H9 (cell line): ENCODE measurements around the gene ENO3. TPM values are rescaled to one million over a fixed set of nuclear protein-coding genes. Genes with fewer than 3 reads are reported as not detected.
A peak's percentile ranks its signal among the peaks of the same experiment; 100 is the strongest.

ENCODE experiments used
- DNase-seq: peaks from one replicate; pipeline ENCODE4 v3.0.0-alpha.2; 2017
- H2AFZ ChIP-seq: one replicate; pipeline ENCODE4 v1.6.1; 2013; ENCODE audit warnings: mild to moderate bottlenecking, low read length, control low read depth, moderate library complexity
- H2AK5ac ChIP-seq: 2 replicates; pipeline ENCODE4 v1.6.1; 2013; ENCODE audit warnings: low read length, control low read depth, mixed read lengths; ENCODE audit not compliant: insufficient read length
- H2BK120ac ChIP-seq: one replicate; pipeline ENCODE4 v1.6.1; 2013; ENCODE audit warnings: low read depth, mild to moderate bottlenecking, low read length, control low read depth, inconsistent platforms; ENCODE audit not compliant: poor library complexity, severe bottlenecking
- H2BK12ac ChIP-seq: 2 replicates; pipeline ENCODE4 v1.6.1; 2013; ENCODE audit warnings: low read length, control low read depth, mixed read lengths, low read depth; ENCODE audit not compliant: insufficient read length
- H2BK15ac ChIP-seq: 2 replicates; pipeline ENCODE4 v1.6.1; 2013; ENCODE audit warnings: low read depth, low read length, control low read depth
- H2BK20ac ChIP-seq: one replicate; pipeline ENCODE4 v1.6.1; 2013; ENCODE audit warnings: low read depth, mild to moderate bottlenecking, low read length, control low read depth, inconsistent platforms; ENCODE audit not compliant: poor library complexity, severe bottlenecking
- H2BK5ac ChIP-seq: 2 replicates; pipeline ENCODE4 v1.6.1; 2013; ENCODE audit warnings: low read length, control low read depth, mixed read lengths; ENCODE audit not compliant: insufficient read length
- H3K14ac ChIP-seq: 2 replicates; pipeline ENCODE4 v1.6.1; 2013; ENCODE audit warnings: low read length, control low read depth; ENCODE audit not compliant: insufficient read depth
- H3K18ac ChIP-seq: 2 replicates; pipeline ENCODE4 v1.6.1; 2013; ENCODE audit warnings: low read depth, mild to moderate bottlenecking, mixed read lengths, low read length, control low read depth; ENCODE audit not compliant: insufficient read length
- H3K23ac ChIP-seq: 2 replicates; pipeline ENCODE4 v1.6.1; 2013; ENCODE audit warnings: low read length, control low read depth, mixed read lengths, low read depth; ENCODE audit not compliant: insufficient read length
- H3K23me2 ChIP-seq: 2 replicates; pipeline ENCODE4 v1.6.1; 2013; ENCODE audit warnings: low read depth, mild to moderate bottlenecking, mixed read lengths, low read length, control low read depth; ENCODE audit not compliant: insufficient read length, poor library complexity, severe bottlenecking
- H3K27ac ChIP-seq: 2 replicates; pipeline ENCODE4 v1.5.1; 2013; ENCODE audit warnings: low read length, control low read depth, mixed read lengths, low read depth; ENCODE audit not compliant: insufficient read length
- H3K27me3 ChIP-seq: 2 replicates; pipeline ENCODE4 v1.6.1; 2013; ENCODE audit warnings: low read length, control low read depth, inconsistent platforms; ENCODE audit not compliant: insufficient read depth
- H3K4ac ChIP-seq: 2 replicates; pipeline ENCODE4 v1.6.1; 2013; ENCODE audit warnings: low read depth, mild to moderate bottlenecking, control low read depth, inconsistent platforms, low read length, moderate library complexity
- H3K4me1 ChIP-seq: 2 replicates; pipeline ENCODE4 v1.6.1; 2013; ENCODE audit warnings: low read length, control low read depth, inconsistent platforms; ENCODE audit not compliant: insufficient read depth
- H3K4me2 ChIP-seq: 2 replicates; pipeline ENCODE4 v1.6.1; 2013; ENCODE audit warnings: low read length, control low read depth, mixed read lengths; ENCODE audit not compliant: insufficient read length, insufficient read depth
- H3K56ac ChIP-seq: 2 replicates; pipeline ENCODE4 v1.6.1; 2013; ENCODE audit warnings: low read depth, mild to moderate bottlenecking, mixed read lengths, low read length, control low read depth; ENCODE audit not compliant: insufficient read length
- H3K79me1 ChIP-seq: 2 replicates; pipeline ENCODE4 v1.6.1; 2013; ENCODE audit warnings: low read depth, mild to moderate bottlenecking, moderate library complexity, low read length, control low read depth, inconsistent platforms; ENCODE audit not compliant: insufficient read depth, poor library complexity, severe bottlenecking
- H3K79me2 ChIP-seq: 2 replicates; pipeline ENCODE4 v1.6.1; 2013; ENCODE audit warnings: low read length, control low read depth, inconsistent platforms; ENCODE audit not compliant: insufficient read depth
- H3K9ac ChIP-seq: 2 replicates; pipeline ENCODE4 v1.6.1; 2013; ENCODE audit warnings: low read length, control low read depth, mixed read lengths; ENCODE audit not compliant: insufficient read length; ENCODE audit errors: extremely low read depth
- H3K9me3 ChIP-seq: one replicate; pipeline ENCODE4 v1.6.1; 2013; ENCODE audit warnings: low read depth, low read length, inconsistent platforms; ENCODE audit not compliant: control insufficient read depth
- H3T11ph ChIP-seq: one replicate; pipeline ENCODE4 v1.6.1; 2013; ENCODE audit warnings: mild to moderate bottlenecking, low read length, control low read depth, inconsistent platforms
- H4K20me1 ChIP-seq: one replicate; pipeline ENCODE4 v1.6.1; 2013; ENCODE audit not compliant: control insufficient read depth, insufficient read length, insufficient read depth
- H4K5ac ChIP-seq: 2 replicates; pipeline ENCODE4 v1.6.1; 2013; ENCODE audit warnings: low read depth, mild to moderate bottlenecking, mixed read lengths, low read length, control low read depth; ENCODE audit not compliant: insufficient read length
- H4K8ac ChIP-seq: replicated peaks from 2 replicates; pipeline ENCODE4 v1.6.1; 2013; ENCODE audit warnings: low read length, control low read depth, mixed read lengths, low read depth; ENCODE audit not compliant: insufficient read length
- H4K91ac ChIP-seq: 2 replicates; pipeline ENCODE4 v1.6.1; 2013; ENCODE audit warnings: low read depth, mild to moderate bottlenecking, moderate library complexity, mixed read lengths, low read length, control low read depth; ENCODE audit not compliant: insufficient read length
- H3K27ac Mint-ChIP-seq, 3 experiments: 2 replicates in 2 of 3; 3 replicates in 1 of 3; pipeline ENCODE4 v1.8.0; 2020 to 2021; ENCODE audit warnings: mixed read lengths in 3 of 3, mild to moderate bottlenecking in 1 of 3, moderate library complexity in 1 of 3
- H3K27me3 Mint-ChIP-seq: 2 replicates; pipeline ENCODE4 v1.8.0; 2021; ENCODE audit warnings: low read depth, mild to moderate bottlenecking, moderate library complexity, mixed read lengths
- H3K36me3 Mint-ChIP-seq, 3 experiments: 2 replicates in 2 of 3; 3 replicates in 1 of 3; pipeline ENCODE4 v1.8.0; 2020 to 2021; ENCODE audit warnings: low read depth in 3 of 3, mixed read lengths in 3 of 3; ENCODE audit not compliant: insufficient read depth in 1 of 3
- H3K4me1 Mint-ChIP-seq, 2 experiments: 2 replicates each; pipeline ENCODE4 v1.8.0; 2020; ENCODE audit warnings: mixed read lengths in 2 of 2
- H3K4me3 Mint-ChIP-seq, 2 experiments: 2 replicates in 1 of 2; 3 replicates in 1 of 2; pipeline ENCODE4 v1.8.0; 2020 to 2021; ENCODE audit warnings: mild to moderate bottlenecking in 2 of 2, mixed read lengths in 2 of 2, moderate library complexity in 1 of 2
- H3K9me3 Mint-ChIP-seq, 2 experiments: 2 replicates in 1 of 2; 3 replicates in 1 of 2; pipeline ENCODE4 v1.8.0; 2020; ENCODE audit warnings: mild to moderate bottlenecking in 2 of 2, mixed read lengths in 2 of 2, moderate library complexity in 1 of 2
- WGBS: extraction: QIAGEN DNeasy Blood & Tissue Kit; methylation state at CpG from one replicate; pipeline ENCODE4 v1.1.7; 2013; ENCODE audit warnings: missing lambda C conversion rate, low lambda C conversion rate, mixed read lengths; ENCODE audit not compliant: insufficient read length; ENCODE audit errors: extremely low coverage; 5-methylcytosine and 5-hydroxymethylcytosine counted together
- total RNA-seq: library from RNA; stranded (reverse); gene quantifications from 2 replicates; pipeline ENCODE4 v1.2.1, GENCODE V29; 2021
- TF ChIP-seq, protein P1 (sequence below): fragments of 200-600 bp; sonication (generic); conservative IDR thresholded peaks from 3 replicates; pipeline ENCODE4 v1.8.0; 2021; ENCODE audit warnings: antibody characterized with exemption, mild to moderate bottlenecking

The ENO3 gene
- total RNA-seq, 1 experiment from 2014 or later, result 25.4 TPM

DNA sequence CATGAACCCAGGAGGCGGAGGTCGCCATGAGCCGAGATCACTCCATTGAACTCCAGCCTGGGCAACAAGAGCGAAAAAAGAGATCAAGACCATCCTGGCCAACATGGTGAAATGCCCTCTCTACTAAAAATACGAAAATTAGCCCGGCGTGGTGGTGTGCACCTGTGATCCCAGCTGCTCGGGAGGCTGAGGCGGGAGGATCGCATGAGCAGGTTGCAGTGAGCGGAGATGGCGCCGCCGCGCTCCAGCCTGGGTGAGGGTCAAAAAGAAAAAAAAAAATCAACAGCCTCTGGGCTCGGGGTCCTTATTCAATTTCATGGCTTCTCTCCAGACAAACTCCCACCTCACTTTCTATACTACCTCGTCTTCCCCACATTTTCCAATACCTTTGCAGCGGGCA lies 22.0 kb upstream of the ENO3 start:
- H2BK120ac ChIP-seq, result no peak overlapping the region
- H2BK15ac ChIP-seq, result no peak overlapping the region
- H4K20me1 ChIP-seq, result no peaks in the 10 kb centered on the region
- H3K27ac Mint-ChIP-seq, result peak overlapping the region in 1 of 3 experiments; percentile 91; a peak in 1 of 7 replicates
- H3K4me1 Mint-ChIP-seq, result peaks cover 13 to 15% of the 10 kb centered on the region in 2 experiments
- no peak overlapping the region for H4K5ac ChIP-seq
- H3K14ac ChIP-seq, result no peak overlapping the region
- H3K27me3 ChIP-seq, result no peaks in the 10 kb centered on the region
- H3K4me1 ChIP-seq, result no peaks in the 10 kb centered on the region
- no peak overlapping the region for H4K91ac ChIP-seq
- no peak overlapping the region for H2AFZ ChIP-seq
- no peak for DNase-seq
- no peaks in the 10 kb centered on the region; the same call in 1 of the 2 replicates for H3K27me3 Mint-ChIP-seq
- H3K9me3 ChIP-seq, result no peaks in the 10 kb centered on the region
- H2BK5ac ChIP-seq, result no peak overlapping the region
- no peak overlapping the region for H3K4me2 ChIP-seq
- TF ChIP-seq, protein P1, sequence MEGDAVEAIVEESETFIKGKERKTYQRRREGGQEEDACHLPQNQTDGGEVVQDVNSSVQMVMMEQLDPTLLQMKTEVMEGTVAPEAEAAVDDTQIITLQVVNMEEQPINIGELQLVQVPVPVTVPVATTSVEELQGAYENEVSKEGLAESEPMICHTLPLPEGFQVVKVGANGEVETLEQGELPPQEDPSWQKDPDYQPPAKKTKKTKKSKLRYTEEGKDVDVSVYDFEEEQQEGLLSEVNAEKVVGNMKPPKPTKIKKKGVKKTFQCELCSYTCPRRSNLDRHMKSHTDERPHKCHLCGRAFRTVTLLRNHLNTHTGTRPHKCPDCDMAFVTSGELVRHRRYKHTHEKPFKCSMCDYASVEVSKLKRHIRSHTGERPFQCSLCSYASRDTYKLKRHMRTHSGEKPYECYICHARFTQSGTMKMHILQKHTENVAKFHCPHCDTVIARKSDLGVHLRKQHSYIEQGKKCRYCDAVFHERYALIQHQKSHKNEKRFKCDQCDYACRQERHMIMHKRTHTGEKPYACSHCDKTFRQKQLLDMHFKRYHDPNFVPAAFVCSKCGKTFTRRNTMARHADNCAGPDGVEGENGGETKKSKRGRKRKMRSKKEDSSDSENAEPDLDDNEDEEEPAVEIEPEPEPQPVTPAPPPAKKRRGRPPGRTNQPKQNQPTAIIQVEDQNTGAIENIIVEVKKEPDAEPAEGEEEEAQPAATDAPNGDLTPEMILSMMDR, result no peak
- H3K23ac ChIP-seq, result no peak overlapping the region
- no peaks in the 10 kb centered on the region for H3K23me2 ChIP-seq
- no peak overlapping the region for H3K9ac ChIP-seq
- H4K8ac ChIP-seq, result no peak overlapping the region
- no peaks in the 10 kb centered on the region for H3K9me3 Mint-ChIP-seq
- no peak overlapping the region for H2AK5ac ChIP-seq
- H3K4ac ChIP-seq, result no peak overlapping the region
- no peaks in the 10 kb centered on the region for H3K79me2 ChIP-seq
- H2BK20ac ChIP-seq, result no peak overlapping the region
- no peak overlapping the region for H3T11ph ChIP-seq
- no CpG with 5 or more reads among the region's 18 CpGs for WGBS
- H3K4me3 Mint-ChIP-seq, result no peak overlapping the region
- no peak overlapping the region for H3K56ac ChIP-seq
- peaks cover 5 to 25% (median 8%) of the 10 kb centered on the region in 3 experiments; a peak in 6 of 7 replicates for H3K36me3 Mint-ChIP-seq
- H3K27ac ChIP-seq, result no peak overlapping the region
- no peaks in the 10 kb centered on the region for H3K79me1 ChIP-seq
- H2BK12ac ChIP-seq, result no peak overlapping the region
- no peak overlapping the region for H3K18ac ChIP-seq
